ENCODE data around the gene PAK6.

PAK6 gene

GRCh38 chr15:40307421-40308211, 68.8 kb downstream of the PAK6 start, which contains the start of gene PLCB2:
PLCB2 (minus strand) TSS chr15:40307935; CDS start chr15:40307672, 263 bp downstream.
- Histone ChIP-seq H3K9me3 (ENCODE audit: control insufficient read depth in 1 of 2, low read length in 2 of 2) (no peaks in the 10 kb centered on the region), H3K36me3 (ENCODE audit: control insufficient read depth in 1 of 2, insufficient read depth in 2 of 2, low read length in 2 of 2) (no peaks in the 10 kb centered on the region), H3K27me3 (ENCODE audit: low read depth, low read length) (no peaks in the 10 kb centered on the region), H3K4me1 (ENCODE audit: control insufficient read depth in 1 of 2, insufficient read depth in 2 of 2, low read length in 2 of 2) (peaks cover 0 to 7% of the 10 kb centered on the region in 2 donors), H3K27ac (ENCODE audit: low read length) (peak within 1 kb of the TSS; percentile 16), H3K4me3 (ENCODE audit: low read depth in 1 of 2, low read length in 2 of 2) (peak within 1 kb of the TSS; percentile 50 to 55)

- no peak overlapping the region for H3K4me3 ChIP-seq (ENCODE audit: low read depth in 1 of 2, low read length in 2 of 2)
- H3K27ac ChIP-seq (ENCODE audit: low read length): no peak overlapping the region
- no peaks in the 10 kb centered on the region for H3K9me3 ChIP-seq (ENCODE audit: control insufficient read depth in 1 of 2, low read length in 2 of 2)
- no peaks in the 10 kb centered on the region for H3K27me3 ChIP-seq (ENCODE audit: low read depth, low read length)
- no peaks in the 10 kb centered on the region for H3K36me3 ChIP-seq (ENCODE audit: control insufficient read depth in 1 of 2, insufficient read depth in 2 of 2, low read length in 2 of 2)
- H3K4me1 ChIP-seq (ENCODE audit: control insufficient read depth in 1 of 2, insufficient read depth in 2 of 2, low read length in 2 of 2): peaks cover 0 to 7% of the 10 kb centered on the region in 2 donors
Measured at GRCh38 chr15:40309344-40309862, 70.5 kb downstream of the PAK6 start.

GRCh38 chr15:40310001-40310959, 71.4 kb downstream of the PAK6 start:
- H3K27me3 ChIP-seq (ENCODE audit: low read depth, low read length): no peaks in the 10 kb centered on the region
- no peak overlapping the region for H3K4me3 ChIP-seq (ENCODE audit: low read depth in 1 of 2, low read length in 2 of 2)
- no peak overlapping the region for H3K27ac ChIP-seq (ENCODE audit: low read length)
- no peaks in the 10 kb centered on the region for H3K36me3 ChIP-seq (ENCODE audit: control insufficient read depth in 1 of 2, insufficient read depth in 2 of 2, low read length in 2 of 2)
- H3K9me3 ChIP-seq (ENCODE audit: control insufficient read depth in 1 of 2, low read length in 2 of 2): no peaks in the 10 kb centered on the region
- H3K4me1 ChIP-seq (ENCODE audit: control insufficient read depth in 1 of 2, insufficient read depth in 2 of 2, low read length in 2 of 2): peaks cover 0 to 7% of the 10 kb centered on the region in 2 donors

GRCh38 chr15:40310993-40311392, 72.1 kb downstream of the PAK6 start:
- Histone ChIP-seq H3K36me3 (ENCODE audit: control insufficient read depth in 1 of 2, insufficient read depth in 2 of 2, low read length in 2 of 2) (no peaks in the 10 kb centered on the region), H3K27ac (ENCODE audit: low read length) (no peak overlapping the region), H3K27me3 (ENCODE audit: low read depth, low read length) (no peaks in the 10 kb centered on the region), H3K9me3 (ENCODE audit: control insufficient read depth in 1 of 2, low read length in 2 of 2) (no peaks in the 10 kb centered on the region), H3K4me1 (ENCODE audit: control insufficient read depth in 1 of 2, insufficient read depth in 2 of 2, low read length in 2 of 2) (peaks cover 0 to 7% of the 10 kb centered on the region in 2 donors), H3K4me3 (ENCODE audit: low read depth in 1 of 2, low read length in 2 of 2) (no peak overlapping the region)

- no peak overlapping the region for H3K27ac ChIP-seq (ENCODE audit: low read length)
- H3K4me1 ChIP-seq (ENCODE audit: control insufficient read depth in 1 of 2, insufficient read depth in 2 of 2, low read length in 2 of 2): peaks cover 0 to 3% of the 10 kb centered on the region in 2 donors
- no peak overlapping the region for H3K4me3 ChIP-seq (ENCODE audit: low read depth in 1 of 2, low read length in 2 of 2)
- no peaks in the 10 kb centered on the region for H3K9me3 ChIP-seq (ENCODE audit: control insufficient read depth in 1 of 2, low read length in 2 of 2)
- no peaks in the 10 kb centered on the region for H3K36me3 ChIP-seq (ENCODE audit: control insufficient read depth in 1 of 2, insufficient read depth in 2 of 2, low read length in 2 of 2)
- no peaks in the 10 kb centered on the region for H3K27me3 ChIP-seq (ENCODE audit: low read depth, low read length)
Measured at GRCh38 chr15:40312370-40313158, 73.7 kb downstream of the PAK6 start.

- H3K9me3 ChIP-seq (ENCODE audit: control insufficient read depth in 1 of 2, low read length in 2 of 2): no peaks in the 10 kb centered on the region
- H3K27ac ChIP-seq (ENCODE audit: low read length): no peak overlapping the region
- H3K4me3 ChIP-seq (ENCODE audit: low read depth in 1 of 2, low read length in 2 of 2): no peak overlapping the region
Measured at GRCh38 chr15:40313531-40314398, 74.9 kb downstream of the PAK6 start.

GRCh38 chr15:40314723-40315276, 75.9 kb downstream of the PAK6 start:
- Histone ChIP-seq H3K27me3 (ENCODE audit: low read depth, low read length) (no peaks in the 10 kb centered on the region), H3K9me3 (ENCODE audit: control insufficient read depth in 1 of 2, low read length in 2 of 2) (no peaks in the 10 kb centered on the region), H3K36me3 (ENCODE audit: control insufficient read depth in 1 of 2, insufficient read depth in 2 of 2, low read length in 2 of 2) (no peaks in the 10 kb centered on the region), H3K4me3 (ENCODE audit: low read depth in 1 of 2, low read length in 2 of 2) (no peak overlapping the region), H3K27ac (ENCODE audit: low read length) (no peak overlapping the region), H3K4me1 (ENCODE audit: control insufficient read depth in 1 of 2, insufficient read depth in 2 of 2, low read length in 2 of 2) (no peaks in the 10 kb centered on the region)

More at GRCh38 chr15:40313531-40314398, 74.9 kb downstream of the PAK6 start:
- peaks cover 0 to 3% of the 10 kb centered on the region in 2 donors for H3K4me1 ChIP-seq (ENCODE audit: control insufficient read depth in 1 of 2, insufficient read depth in 2 of 2, low read length in 2 of 2)
- no peaks in the 10 kb centered on the region for H3K36me3 ChIP-seq (ENCODE audit: control insufficient read depth in 1 of 2, insufficient read depth in 2 of 2, low read length in 2 of 2)
- no peaks in the 10 kb centered on the region for H3K27me3 ChIP-seq (ENCODE audit: low read depth, low read length)

- Histone ChIP-seq H3K27ac (ENCODE audit: low read length) (no peak overlapping the region), H3K36me3 (ENCODE audit: control insufficient read depth in 1 of 2, insufficient read depth in 2 of 2, low read length in 2 of 2) (no peaks in the 10 kb centered on the region), H3K4me1 (ENCODE audit: control insufficient read depth in 1 of 2, insufficient read depth in 2 of 2, low read length in 2 of 2) (peaks cover 0 to 5% of the 10 kb centered on the region in 2 donors), H3K4me3 (ENCODE audit: low read depth in 1 of 2, low read length in 2 of 2) (no peak overlapping the region), H3K9me3 (ENCODE audit: control insufficient read depth in 1 of 2, low read length in 2 of 2) (no peaks in the 10 kb centered on the region), H3K27me3 (ENCODE audit: low read depth, low read length) (no peaks in the 10 kb centered on the region)
Measured at GRCh38 chr15:40316931-40317330, 78.1 kb downstream of the PAK6 start.

GRCh38 chr15:40317580-40317979, 78.7 kb downstream of the PAK6 start:
- Histone ChIP-seq H3K4me1 (ENCODE audit: control insufficient read depth in 1 of 2, insufficient read depth in 2 of 2, low read length in 2 of 2) (peaks cover 3 to 5% of the 10 kb centered on the region in 2 donors), H3K9me3 (ENCODE audit: control insufficient read depth in 1 of 2, low read length in 2 of 2) (no peaks in the 10 kb centered on the region), H3K27me3 (ENCODE audit: low read depth, low read length) (no peaks in the 10 kb centered on the region), H3K4me3 (ENCODE audit: low read depth in 1 of 2, low read length in 2 of 2) (no peak overlapping the region), H3K36me3 (ENCODE audit: control insufficient read depth in 1 of 2, insufficient read depth in 2 of 2, low read length in 2 of 2) (no peaks in the 10 kb centered on the region), H3K27ac (ENCODE audit: low read length) (no peak overlapping the region)

GRCh38 chr15:40320409-40320808, 81.5 kb downstream of the PAK6 start:
- no peaks in the 10 kb centered on the region for H3K27me3 ChIP-seq (ENCODE audit: low read depth, low read length)
- H3K27ac ChIP-seq (ENCODE audit: low read length): no peak overlapping the region
- H3K4me3 ChIP-seq (ENCODE audit: low read depth in 1 of 2, low read length in 2 of 2): no peak overlapping the region
- H3K36me3 ChIP-seq (ENCODE audit: control insufficient read depth in 1 of 2, insufficient read depth in 2 of 2, low read length in 2 of 2): no peaks in the 10 kb centered on the region
- H3K4me1 ChIP-seq (ENCODE audit: control insufficient read depth in 1 of 2, insufficient read depth in 2 of 2, low read length in 2 of 2): peaks cover 5 to 16% of the 10 kb centered on the region in 2 donors
- no peaks in the 10 kb centered on the region for H3K9me3 ChIP-seq (ENCODE audit: control insufficient read depth in 1 of 2, low read length in 2 of 2)

Measured in muscle layer of duodenum (tissue), 2 donors.